Superior temporal gyrus (tissue), 1 donor: ENCODE data around the gene DTX4.
A peak's percentile ranks its signal among the peaks of the same experiment; 100 is the strongest.
"Not testable (repeated sequence)": the region's sequence is repeated elsewhere in the genome, so short reads cannot be mapped to it uniquely, and the experiment has no call there.

Source experiments
- DNase-seq: peaks from one replicate; pipeline ENCODE4 v3.0.0-alpha.2; 2016; ENCODE audit errors: extremely low spot score

DTX4 gene

GRCh38 chr11:59171508-59172322, at the start of gene DTX4:
TSS of gene DTX4 (plus strand) at chr11:59172132. CDS start at chr11:59172596, 464 bp downstream.
- DNase-seq, result peak; percentile 94

GRCh38 chr11:59135648-59136461, 36.1 kb upstream of the DTX4 start:
- peak; percentile 82 for DNase-seq

DNA sequence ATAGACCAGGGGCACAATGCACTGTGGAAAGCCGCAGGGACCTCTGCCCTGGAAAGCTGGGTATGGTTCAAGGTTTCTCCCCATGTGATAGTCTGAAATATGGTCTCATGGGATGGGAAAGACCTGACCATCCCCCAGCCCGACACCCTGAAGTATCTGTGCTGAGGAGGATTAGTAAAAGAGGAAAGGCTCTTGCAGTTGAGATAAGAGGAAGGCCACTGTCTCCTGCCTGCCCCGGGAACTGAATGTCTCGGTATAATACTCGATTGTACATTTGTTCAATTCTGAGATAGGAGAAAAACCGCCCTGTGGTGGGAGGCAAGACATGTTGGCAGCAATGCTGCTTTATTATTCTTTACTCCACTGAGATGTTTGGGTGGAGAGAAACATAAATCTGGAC, 35.4 kb upstream of the DTX4 start:
- not testable (repeated sequence) for DNase-seq

- DNase-seq, result no peak
Measured at GRCh38 chr11:59137190-59137589, 34.7 kb upstream of the DTX4 start.

DNA sequence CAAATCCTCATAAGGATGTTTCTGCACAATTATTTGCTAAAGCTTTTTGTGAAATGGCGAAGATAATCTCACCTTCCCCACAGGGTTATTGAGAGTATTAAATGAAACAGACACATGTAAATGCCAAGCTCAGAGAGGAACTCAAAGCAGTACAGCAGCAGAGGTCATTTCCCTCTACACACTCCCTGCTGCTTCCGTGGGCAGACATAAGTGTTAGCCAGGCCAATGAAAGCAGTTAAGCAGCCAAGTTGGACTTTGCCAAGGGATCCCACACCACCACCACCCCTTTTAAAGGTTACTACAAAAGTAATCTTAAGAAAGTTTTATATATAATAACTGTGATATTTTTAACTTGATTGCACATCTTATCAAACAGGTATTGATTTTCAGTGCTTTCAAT, 33.3 kb upstream of the DTX4 start:
- no peak for DNase-seq

DNA sequence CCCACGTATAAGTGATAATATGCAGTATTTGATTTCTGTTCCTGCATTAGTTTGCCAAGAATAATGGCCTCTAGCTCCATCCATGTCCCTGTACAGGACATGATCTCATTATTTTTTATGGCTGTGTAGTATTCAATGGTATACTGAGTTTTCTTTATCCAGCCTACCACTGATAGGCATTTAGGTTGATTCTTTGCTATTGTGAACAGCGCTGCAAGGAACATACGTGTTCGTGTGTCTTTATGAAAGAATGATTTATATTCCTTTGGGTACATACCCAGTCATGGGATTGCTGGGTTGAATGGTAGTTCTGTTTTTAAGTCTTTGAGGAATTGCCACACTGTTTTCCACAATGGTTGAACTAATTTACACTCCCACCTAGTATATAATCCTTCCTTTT, 30.7 kb upstream of the DTX4 start:
- DNase-seq, result no peak

DNA sequence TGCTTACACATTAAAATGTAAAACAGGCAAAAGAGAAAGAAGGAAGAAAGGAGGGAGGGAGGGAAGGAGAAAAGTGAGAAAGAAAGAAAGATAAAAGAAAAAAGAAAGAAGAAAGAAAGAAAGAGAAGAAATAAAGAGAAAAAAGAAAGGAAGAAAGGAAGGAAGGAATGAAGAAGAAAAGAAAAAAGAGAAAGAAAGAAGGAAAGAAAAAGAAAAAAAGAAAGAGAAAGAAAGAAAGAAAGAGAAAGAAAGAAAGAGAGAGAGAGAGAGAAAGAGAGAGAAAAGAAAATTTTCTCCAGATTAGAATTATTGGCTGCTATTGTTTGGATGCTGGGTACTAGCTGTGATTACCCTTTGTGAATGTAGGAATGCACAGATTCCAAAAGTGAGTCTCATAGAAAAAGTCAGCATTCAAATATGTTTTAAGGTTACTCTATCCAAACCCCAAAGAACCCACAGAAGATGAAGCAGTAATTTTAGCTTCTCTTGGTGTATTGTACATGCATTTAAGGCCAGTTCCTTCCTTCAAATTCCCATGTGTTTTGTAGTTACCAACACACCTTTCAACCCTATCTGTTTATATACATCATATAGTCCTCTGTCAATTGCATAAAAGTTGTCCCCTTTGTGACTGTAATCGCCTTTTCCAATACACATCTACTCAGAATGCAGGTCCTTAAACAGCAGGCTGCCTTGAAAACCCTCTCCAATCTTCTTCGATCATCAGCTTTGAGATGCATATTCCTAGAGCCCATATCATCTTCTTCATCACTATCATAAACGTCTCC, 30.1 kb upstream of the DTX4 start:
- peak; percentile 59 for DNase-seq

DNA sequence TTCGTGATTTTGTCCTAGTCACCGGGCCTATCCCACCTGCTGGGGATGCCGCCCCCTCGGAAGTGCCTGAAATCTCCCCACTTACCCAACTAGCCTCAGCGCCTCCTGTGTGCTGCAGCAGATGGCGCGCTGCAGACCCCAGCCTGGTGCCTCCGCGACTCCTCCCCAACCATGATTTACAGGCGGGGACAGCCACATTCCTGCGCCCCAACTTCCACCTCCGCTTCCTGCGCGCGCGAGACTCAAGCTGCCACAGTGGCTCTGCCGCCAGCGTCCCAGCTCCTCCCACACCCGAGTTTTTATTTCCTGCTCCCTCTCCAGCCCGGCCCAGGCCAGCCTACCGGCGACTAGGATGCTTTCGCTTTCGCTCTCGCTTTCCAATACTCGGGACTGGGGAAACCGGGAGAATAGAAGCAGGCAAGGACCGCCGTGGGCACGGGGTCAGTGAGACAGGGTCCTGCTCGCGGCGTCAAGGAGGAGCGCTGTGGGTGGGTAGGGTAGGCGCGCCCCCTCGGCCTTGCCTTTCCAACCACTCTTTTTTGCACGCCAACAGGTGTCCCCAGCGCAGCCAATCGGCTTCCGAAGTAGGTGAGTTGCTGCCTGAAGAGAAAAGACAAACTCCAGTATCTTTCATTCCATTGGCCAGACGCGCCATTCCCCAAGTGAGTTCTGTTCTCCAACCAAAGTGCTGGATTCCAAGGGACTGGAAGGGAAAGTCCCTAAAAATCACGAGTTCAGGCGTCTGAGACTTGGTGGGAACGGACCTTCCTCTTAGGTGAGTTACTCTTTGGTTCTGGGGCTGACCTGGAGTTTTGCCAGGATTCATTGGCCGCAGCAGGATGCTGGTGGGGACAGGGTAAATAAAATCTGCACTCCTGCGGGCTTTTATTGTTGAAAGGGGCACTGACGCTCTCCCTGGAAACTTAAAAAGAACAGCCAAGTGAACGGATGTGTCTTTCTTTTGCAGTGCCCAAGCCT, 29.1 kb upstream of the DTX4 start, which contains the start of gene FAM111A:
TSS of gene FAM111A (plus strand) at position 327 of the 978 bp plus-strand sequence. CDS start 6,017 bp downstream, outside the sequence.
- DNase-seq, result peak; percentile 73

GRCh38 chr11:59144096-59144495, 27.8 kb upstream of the DTX4 start:
- peak; percentile 28 for DNase-seq

- peak; percentile 77 for DNase-seq
Measured at GRCh38 chr11:59144579-59145345, 27.2 kb upstream of the DTX4 start.

GRCh38 chr11:59145534-59145933, 26.4 kb upstream of the DTX4 start:
- no peak for DNase-seq

GRCh38 chr11:59151761-59152160, 20.2 kb upstream of the DTX4 start:
- DNase-seq, result no peak

- DNase-seq, result no peak
Measured at GRCh38 chr11:59152312-59152951, 19.5 kb upstream of the DTX4 start.

GRCh38 chr11:59154610-59155009, 17.3 kb upstream of the DTX4 start:
- DNase-seq, result no peak

GRCh38 chr11:59157433-59157832, 14.5 kb upstream of the DTX4 start:
- DNase-seq, result no peak

DNA sequence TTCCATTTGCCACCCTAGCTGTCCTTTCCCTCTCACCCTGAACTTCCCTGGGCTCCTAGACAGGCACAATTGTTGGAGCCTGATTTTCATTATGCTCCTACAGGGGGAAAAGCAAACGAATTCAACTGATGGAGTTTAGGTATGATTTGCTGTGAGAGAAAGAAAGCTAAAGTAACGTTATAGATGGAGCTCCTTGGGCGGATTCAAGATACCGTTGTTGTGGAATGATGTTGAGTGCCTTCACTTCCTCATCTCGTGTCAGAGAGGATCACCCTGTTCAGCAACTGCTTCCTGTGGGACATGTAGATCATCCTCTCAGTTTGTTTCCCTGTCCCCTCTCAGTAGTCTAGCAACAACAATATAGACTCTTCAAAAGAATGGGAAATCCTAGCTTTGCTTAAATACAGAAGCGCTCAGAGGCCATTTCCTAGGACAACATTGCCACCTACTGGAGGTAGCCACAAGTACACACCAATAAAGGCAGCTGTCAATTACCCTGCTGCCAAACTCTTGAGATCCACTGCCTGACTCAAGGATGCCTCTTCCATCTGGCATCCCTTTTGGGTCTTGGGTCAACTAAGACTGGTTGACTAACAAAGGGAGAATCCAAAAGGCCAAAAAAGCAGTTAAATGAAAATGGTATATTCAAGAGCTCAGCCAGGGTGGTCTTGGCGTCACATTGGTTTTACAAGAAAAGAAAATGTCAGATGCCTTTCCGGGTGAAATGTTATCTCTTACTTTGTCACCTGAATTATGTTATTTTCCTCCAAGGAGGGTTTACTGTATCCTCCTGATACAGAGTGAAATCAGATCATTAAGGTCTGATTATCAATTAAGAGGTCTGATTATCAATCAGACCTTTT, 13.5 kb upstream of the DTX4 start:
- peak; percentile 90 for DNase-seq

DNA sequence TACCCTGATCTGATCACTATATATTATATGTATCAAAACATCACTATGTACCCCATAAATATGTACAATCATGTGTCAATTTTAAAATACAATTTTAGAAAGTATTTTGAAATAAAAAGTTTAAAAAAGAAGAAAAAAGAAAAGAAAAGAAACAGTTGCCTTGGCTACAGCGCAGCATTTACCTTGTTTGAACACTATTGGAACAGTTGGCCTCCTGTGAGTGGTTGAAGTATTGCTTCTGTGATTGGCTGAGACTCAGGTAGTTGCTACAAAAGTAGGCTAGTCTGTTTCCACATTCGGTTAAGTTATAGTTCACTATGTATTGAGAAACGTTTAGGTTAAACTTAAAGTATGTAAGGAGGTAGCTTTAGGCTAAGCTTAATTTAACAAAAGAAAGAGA, 7.9 kb upstream of the DTX4 start:
- DNase-seq, result no peak

DNA sequence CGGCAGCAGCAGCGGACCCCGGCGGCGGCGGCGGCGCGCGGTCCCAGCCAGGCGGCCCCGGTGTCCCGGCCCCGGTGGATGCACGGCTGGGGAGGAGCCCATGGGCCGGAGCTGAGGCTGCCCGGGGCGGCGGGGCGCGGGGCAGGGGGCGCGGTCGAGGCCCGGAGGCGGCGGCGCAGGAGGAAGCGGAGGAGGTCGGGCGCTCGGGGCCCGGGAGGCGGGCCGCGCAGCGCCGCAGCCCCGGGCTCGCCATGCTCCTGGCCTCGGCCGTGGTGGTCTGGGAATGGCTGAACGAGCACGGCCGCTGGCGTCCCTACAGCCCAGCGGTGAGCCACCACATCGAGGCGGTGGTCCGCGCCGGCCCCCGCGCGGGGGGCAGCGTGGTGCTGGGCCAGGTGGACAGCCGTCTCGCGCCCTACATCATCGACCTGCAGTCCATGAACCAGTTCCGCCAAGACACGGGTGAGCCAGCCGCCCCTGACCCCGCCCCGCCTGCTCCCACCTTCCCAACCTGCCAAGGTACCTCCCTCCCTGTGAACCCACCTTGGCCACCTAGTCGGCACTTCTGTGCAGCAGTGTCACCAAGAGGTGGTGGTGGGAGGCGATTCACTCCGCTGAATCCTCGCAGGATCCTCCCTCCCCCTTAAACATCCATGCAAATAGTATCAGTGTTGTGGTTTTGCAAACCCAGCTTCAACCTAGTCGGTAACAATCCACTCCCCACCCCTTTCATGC, 580 bp downstream of the DTX4 start:
- DNase-seq, result no peak
